HUES48 (cell line): ENCODE results near the gene TULP4.
A peak's percentile ranks its signal among the peaks of the same experiment; 100 is the strongest.
"Not testable (repeated sequence)": the region's sequence is repeated elsewhere in the genome, so short reads cannot be mapped to it uniquely, and the experiment has no call there.

Experiments used
- H3K27ac ChIP-seq: one replicate; pipeline ENCODE4 v1.7.0; 2013; ENCODE audit warnings: low read depth, low read length, inconsistent platforms
- H3K27me3 ChIP-seq: 2 replicates; pipeline ENCODE4 v1.6.1; 2013; ENCODE audit warnings: mild to moderate bottlenecking, low read length; ENCODE audit not compliant: control insufficient read depth, insufficient read depth
- H3K36me3 ChIP-seq: 2 replicates; pipeline ENCODE4 v1.6.1; 2013; ENCODE audit warnings: low read length; ENCODE audit not compliant: control insufficient read depth, insufficient read depth
- H3K4me1 ChIP-seq: 2 replicates; pipeline ENCODE4 v1.6.1; 2013; ENCODE audit warnings: mild to moderate bottlenecking, low read length; ENCODE audit not compliant: control insufficient read depth, insufficient read depth
- H3K4me3 ChIP-seq: 2 replicates; pipeline ENCODE4 v1.5.1; 2013; ENCODE audit warnings: mild to moderate bottlenecking, low read depth, low read length
- H3K9ac ChIP-seq: 2 replicates; pipeline ENCODE4 v1.6.1; 2013; ENCODE audit warnings: mild to moderate bottlenecking, low read depth, low read length, moderate library complexity
- H3K9me3 ChIP-seq: 2 replicates; pipeline ENCODE4 v1.6.1; 2013; ENCODE audit warnings: low read length; ENCODE audit not compliant: control insufficient read depth, insufficient read depth

The TULP4 gene

GRCh38 chr6:158516098-158516497, 203.8 kb downstream of the TULP4 start:
- Histone ChIP-seq H3K9me3 (no peaks in the 10 kb centered on the region), H3K9ac (no peak overlapping the region)

GRCh38 chr6:158517038-158517437, 204.8 kb downstream of the TULP4 start:
- Histone ChIP-seq H3K4me1 (peaks cover 9% of the 10 kb centered on the region; the same call in 1 of the 2 replicates), H3K36me3 (no peaks in the 10 kb centered on the region), H3K9ac (no peak overlapping the region), H3K4me3 (no peak overlapping the region), H3K27me3 (no peaks in the 10 kb centered on the region), H3K9me3 (no peaks in the 10 kb centered on the region), H3K27ac (no peak overlapping the region)

More at GRCh38 chr6:158516098-158516497, 203.8 kb downstream of the TULP4 start:
- H3K27me3 ChIP-seq: no peaks in the 10 kb centered on the region
- peaks cover 9% of the 10 kb centered on the region; the same call in 1 of the 2 replicates for H3K4me1 ChIP-seq
- H3K4me3 ChIP-seq: no peak overlapping the region
- H3K36me3 ChIP-seq: no peaks in the 10 kb centered on the region
- H3K27ac ChIP-seq: no peak overlapping the region

- H3K9ac ChIP-seq: no peak overlapping the region
- H3K27ac ChIP-seq: peak overlapping the region; percentile 80
- H3K4me1 ChIP-seq: peaks cover 9% of the 10 kb centered on the region; the same call in 1 of the 2 replicates
- H3K9me3 ChIP-seq: no peaks in the 10 kb centered on the region
- no peak overlapping the region for H3K4me3 ChIP-seq
- no peaks in the 10 kb centered on the region for H3K36me3 ChIP-seq
- H3K27me3 ChIP-seq: no peaks in the 10 kb centered on the region
Measured at GRCh38 chr6:158517581-158517980, 205.3 kb downstream of the TULP4 start.

- H3K27me3 ChIP-seq: no peaks in the 10 kb centered on the region
- no peak overlapping the region for H3K9ac ChIP-seq
- H3K27ac ChIP-seq: peak overlapping the region; percentile 80
Measured at GRCh38 chr6:158518191-158519127, 206.2 kb downstream of the TULP4 start.

GRCh38 chr6:158519300-158519699, 207.0 kb downstream of the TULP4 start:
- Histone ChIP-seq H3K4me3 (no peak overlapping the region), H3K9ac (no peak overlapping the region), H3K36me3 (no peaks in the 10 kb centered on the region), H3K9me3 (no peaks in the 10 kb centered on the region), H3K4me1 (peaks cover 9% of the 10 kb centered on the region; the same call in 1 of the 2 replicates), H3K27me3 (no peaks in the 10 kb centered on the region), H3K27ac (no peak overlapping the region)

More at GRCh38 chr6:158518191-158519127, 206.2 kb downstream of the TULP4 start:
- no peaks in the 10 kb centered on the region for H3K9me3 ChIP-seq
- peaks cover 9% of the 10 kb centered on the region; the same call in 1 of the 2 replicates for H3K4me1 ChIP-seq
- H3K36me3 ChIP-seq: no peaks in the 10 kb centered on the region
- peak overlapping the region; percentile 58 for H3K4me3 ChIP-seq

- no peaks in the 10 kb centered on the region for H3K27me3 ChIP-seq
- H3K9ac ChIP-seq: no peak overlapping the region
- H3K4me3 ChIP-seq: no peak overlapping the region
- H3K27ac ChIP-seq: no peak overlapping the region
- peaks cover 9% of the 10 kb centered on the region; the same call in 1 of the 2 replicates for H3K4me1 ChIP-seq
- no peaks in the 10 kb centered on the region for H3K36me3 ChIP-seq
- no peaks in the 10 kb centered on the region for H3K9me3 ChIP-seq
Measured at GRCh38 chr6:158519761-158520160, 207.5 kb downstream of the TULP4 start.

- not testable (repeated sequence) for H3K36me3 ChIP-seq, H3K27ac ChIP-seq, H3K9me3 ChIP-seq, H3K4me1 ChIP-seq, H3K27me3 ChIP-seq, H3K4me3 ChIP-seq, H3K9ac ChIP-seq
Measured at GRCh38 chr6:158520975-158521374, 208.7 kb downstream of the TULP4 start.

GRCh38 chr6:158521759-158522158, 209.5 kb downstream of the TULP4 start:
- no peaks in the 10 kb centered on the region for H3K27me3 ChIP-seq
- H3K9me3 ChIP-seq: no peaks in the 10 kb centered on the region
- H3K9ac ChIP-seq: no peak overlapping the region
- H3K27ac ChIP-seq: no peak overlapping the region
- H3K4me1 ChIP-seq: peaks cover 9% of the 10 kb centered on the region; the same call in 1 of the 2 replicates
- no peak overlapping the region for H3K4me3 ChIP-seq
- no peaks in the 10 kb centered on the region for H3K36me3 ChIP-seq

GRCh38 chr6:158522616-158523015, 210.4 kb downstream of the TULP4 start:
- no peaks in the 10 kb centered on the region for H3K27me3 ChIP-seq
- no peak overlapping the region for H3K9ac ChIP-seq
- H3K36me3 ChIP-seq: no peaks in the 10 kb centered on the region
- peaks cover 8% of the 10 kb centered on the region; the same call in 1 of the 2 replicates for H3K4me1 ChIP-seq
- no peak overlapping the region for H3K4me3 ChIP-seq
- no peaks in the 10 kb centered on the region for H3K9me3 ChIP-seq
- no peak overlapping the region for H3K27ac ChIP-seq

- Histone ChIP-seq H3K27ac (no peak overlapping the region), H3K9me3 (no peaks in the 10 kb centered on the region), H3K27me3 (no peaks in the 10 kb centered on the region), H3K4me1 (no peaks in the 10 kb centered on the region), H3K36me3 (no peaks in the 10 kb centered on the region), H3K9ac (no peak overlapping the region), H3K4me3 (no peak overlapping the region)
Measured at GRCh38 chr6:158524311-158524710, 212.0 kb downstream of the TULP4 start.

GRCh38 chr6:158527858-158528257, 215.6 kb downstream of the TULP4 start:
- not testable (repeated sequence) for H3K27me3 ChIP-seq, H3K9ac ChIP-seq, H3K4me3 ChIP-seq, H3K27ac ChIP-seq, H3K4me1 ChIP-seq, H3K36me3 ChIP-seq, H3K9me3 ChIP-seq
